ENCODE measurements around the gene MAP3K10. TPM values are rescaled to one million over a fixed set of nuclear protein-coding genes. Genes with fewer than 3 reads are reported as not detected.

The MAP3K10 gene
- total and polyA plus RNA-seq, 12 donors = 10.8 to 31.2 (median 15.8) TPM

DNA sequence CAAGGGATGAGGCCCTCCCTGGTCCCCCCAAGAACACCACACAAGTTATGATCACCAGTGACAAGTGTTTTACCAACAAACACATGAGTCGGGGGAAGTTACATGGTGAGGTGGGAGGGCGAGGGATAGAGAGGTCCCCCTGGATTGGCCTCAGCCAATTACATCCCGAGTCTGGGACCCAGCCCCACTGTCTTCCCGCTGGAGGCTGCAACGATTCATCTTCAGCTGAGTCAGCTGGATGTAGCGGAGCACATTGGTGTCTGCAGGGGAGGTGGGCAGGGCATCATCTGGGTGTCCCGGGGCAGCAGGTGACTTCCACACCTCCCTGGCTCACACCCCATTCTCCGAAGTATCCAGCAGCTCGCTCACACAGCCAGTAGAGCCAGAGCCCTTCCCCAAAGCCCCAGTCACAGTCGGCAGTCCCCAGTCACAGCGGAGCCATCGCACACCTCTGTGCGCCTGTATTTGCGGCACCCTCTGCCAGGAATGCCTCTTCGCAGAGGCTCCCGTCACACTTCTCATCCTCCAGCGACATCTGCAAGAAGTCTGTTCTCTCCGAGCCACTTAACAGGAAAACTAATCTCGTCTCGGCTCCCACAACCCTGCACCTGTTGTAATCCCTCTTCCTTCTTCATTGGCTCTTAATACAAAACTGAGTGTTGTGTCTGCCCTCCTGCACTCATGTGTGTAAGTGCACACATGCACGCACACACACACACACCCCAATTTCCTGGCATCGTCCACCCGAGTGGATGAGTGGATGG is 25.0 kb downstream of the MAP3K10 start:
- H3K27me3 ChIP-seq = peaks cover 9 to 55% (median 41%) of the 10 kb centered on the region in 7 donors
- peaks cover 0 to 9% (median 0%) of the 10 kb centered on the region in 9 donors for H3K4me1 ChIP-seq
- peaks cover 0 to 19% (median 0%) of the 10 kb centered on the region in 9 donors for H3K36me3 ChIP-seq
- ATAC-seq (no peak), DNase-seq (no peak)
- no peak overlapping the region for H3K4me3 ChIP-seq
- H3K27ac ChIP-seq = no peak overlapping the region
- WGBS, 2 donors = 47 to 54% methylated on average over 23 of the region's 23 CpGs
- TF ChIP-seq, protein P1, sequence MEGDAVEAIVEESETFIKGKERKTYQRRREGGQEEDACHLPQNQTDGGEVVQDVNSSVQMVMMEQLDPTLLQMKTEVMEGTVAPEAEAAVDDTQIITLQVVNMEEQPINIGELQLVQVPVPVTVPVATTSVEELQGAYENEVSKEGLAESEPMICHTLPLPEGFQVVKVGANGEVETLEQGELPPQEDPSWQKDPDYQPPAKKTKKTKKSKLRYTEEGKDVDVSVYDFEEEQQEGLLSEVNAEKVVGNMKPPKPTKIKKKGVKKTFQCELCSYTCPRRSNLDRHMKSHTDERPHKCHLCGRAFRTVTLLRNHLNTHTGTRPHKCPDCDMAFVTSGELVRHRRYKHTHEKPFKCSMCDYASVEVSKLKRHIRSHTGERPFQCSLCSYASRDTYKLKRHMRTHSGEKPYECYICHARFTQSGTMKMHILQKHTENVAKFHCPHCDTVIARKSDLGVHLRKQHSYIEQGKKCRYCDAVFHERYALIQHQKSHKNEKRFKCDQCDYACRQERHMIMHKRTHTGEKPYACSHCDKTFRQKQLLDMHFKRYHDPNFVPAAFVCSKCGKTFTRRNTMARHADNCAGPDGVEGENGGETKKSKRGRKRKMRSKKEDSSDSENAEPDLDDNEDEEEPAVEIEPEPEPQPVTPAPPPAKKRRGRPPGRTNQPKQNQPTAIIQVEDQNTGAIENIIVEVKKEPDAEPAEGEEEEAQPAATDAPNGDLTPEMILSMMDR (IDR thresholded peaks at IDR 0.05) = no peak
- H3K9me3 ChIP-seq = no peaks in the 10 kb centered on the region
- intact Hi-C loops (cut with DNase I) = loop anchor here in 1 of 10 donors (5.0 kb wide), 1 partner anchor 74 kb away; no protein-coding TSS in a partner anchor

DNA sequence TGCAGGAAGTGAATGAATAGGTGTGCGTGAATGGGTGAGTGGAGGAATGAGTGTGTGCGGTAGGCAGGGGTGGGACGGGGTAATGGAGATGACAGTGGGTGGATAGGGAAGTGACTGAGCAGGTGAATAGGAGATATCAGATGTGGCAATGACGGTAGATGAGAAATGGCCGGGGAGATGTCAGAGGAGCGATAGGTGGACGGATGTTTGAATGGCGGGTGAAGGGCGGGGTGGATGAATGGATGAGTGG is 25.5 kb downstream of the MAP3K10 start:
- H3K36me3 ChIP-seq = peaks cover 0 to 14% (median 0%) of the 10 kb centered on the region in 9 donors
- 29 to 33% methylated on average over 9 of the region's 9 CpGs for WGBS, 2 donors
- no peaks in the 10 kb centered on the region for H3K9me3 ChIP-seq
- no peak for ATAC-seq
- TF ChIP-seq, protein P1 (IDR thresholded peaks at IDR 0.05) = no peak
- intact Hi-C loops (cut with DNase I) = loop anchor here in 1 of 10 donors (5.0 kb wide), 1 partner anchor 74 kb away; no protein-coding TSS in a partner anchor
- H3K27me3 ChIP-seq = peaks cover 9 to 58% (median 41%) of the 10 kb centered on the region in 7 donors
- peaks cover 0 to 9% (median 0%) of the 10 kb centered on the region in 9 donors for H3K4me1 ChIP-seq
- no peak overlapping the region for H3K27ac ChIP-seq
- DNase-seq = no peak
- no peak overlapping the region for H3K4me3 ChIP-seq

DNA sequence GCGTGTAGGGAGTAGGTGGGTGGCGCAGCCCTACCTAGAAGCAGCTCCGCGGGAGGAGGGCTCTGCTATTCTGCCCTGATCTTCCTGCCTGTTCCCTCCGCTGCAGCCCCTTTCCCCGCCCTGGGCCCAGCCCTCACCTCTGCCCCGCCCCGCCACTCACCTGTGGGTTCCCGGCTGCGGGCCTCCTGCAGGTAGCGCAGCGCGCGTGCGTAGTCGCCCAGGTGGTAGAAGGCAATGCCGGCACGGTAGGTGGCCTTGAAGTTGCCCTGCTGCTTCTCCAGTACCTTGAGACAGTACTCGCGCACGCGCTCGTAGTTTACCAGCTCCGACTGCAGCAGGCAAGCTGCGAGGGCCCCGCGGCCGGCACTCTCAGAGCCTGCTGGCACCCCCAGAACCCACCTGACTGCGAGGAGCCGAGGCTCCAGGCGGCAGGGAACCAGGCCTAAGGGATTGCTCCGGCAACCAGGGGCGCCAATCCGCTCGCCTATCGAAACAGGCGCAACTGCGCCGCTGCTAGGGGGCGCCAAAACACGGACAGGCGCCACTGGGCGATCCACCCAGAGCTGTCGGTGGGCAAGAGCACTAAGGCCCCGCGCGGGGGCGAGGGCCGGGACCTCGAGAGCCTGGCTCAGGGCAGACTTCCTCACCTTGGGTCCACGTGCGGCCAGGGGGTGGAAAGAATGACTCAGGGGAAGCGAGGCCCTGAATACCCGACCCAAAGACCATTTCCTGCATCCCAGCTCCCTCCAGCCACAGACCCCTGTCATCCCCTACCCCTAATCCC is 26.0 kb downstream of the MAP3K10 start:
- H3K36me3 ChIP-seq = peaks cover 0 to 9% (median 0%) of the 10 kb centered on the region in 9 donors
- ATAC-seq = no peak
- no peak for DNase-seq
- peaks cover 9 to 59% (median 41%) of the 10 kb centered on the region in 7 donors for H3K27me3 ChIP-seq
- intact Hi-C loops (cut with DNase I) = loop anchor here in 1 of 10 donors (5.0 kb wide), 1 partner anchor 75 kb away; no protein-coding TSS in a partner anchor
- H3K4me3 ChIP-seq = peak overlapping the region in 1 of 10 donors; percentile 3
- peaks cover 0 to 9% (median 0%) of the 10 kb centered on the region in 9 donors for H3K4me1 ChIP-seq
- 9 to 10% methylated on average over 54 of the region's 54 CpGs for WGBS, 2 donors
- H3K27ac ChIP-seq = no peak overlapping the region
- no peaks in the 10 kb centered on the region for H3K9me3 ChIP-seq
- TF ChIP-seq, protein P1 (IDR thresholded peaks at IDR 0.05) = peak in 6 of 9 donors; percentile 12 to 39 (median 26)
